GM21529 (cell line): Measurements from ENCODE around the gene ASCC1.
A peak's percentile ranks its signal among the peaks of the same experiment; 100 is the strongest.
"Not testable (repeated sequence)": the region's sequence is repeated elsewhere in the genome, so short reads cannot be mapped to it uniquely, and the experiment has no call there.

Experiments
- ATAC-seq: cut with Tn5 transposase; IDR thresholded peaks from one replicate; pipeline ENCODE4 v1.9.1; 2021; ENCODE audit not compliant: unreplicated experiment

Gene ASCC1

DNA sequence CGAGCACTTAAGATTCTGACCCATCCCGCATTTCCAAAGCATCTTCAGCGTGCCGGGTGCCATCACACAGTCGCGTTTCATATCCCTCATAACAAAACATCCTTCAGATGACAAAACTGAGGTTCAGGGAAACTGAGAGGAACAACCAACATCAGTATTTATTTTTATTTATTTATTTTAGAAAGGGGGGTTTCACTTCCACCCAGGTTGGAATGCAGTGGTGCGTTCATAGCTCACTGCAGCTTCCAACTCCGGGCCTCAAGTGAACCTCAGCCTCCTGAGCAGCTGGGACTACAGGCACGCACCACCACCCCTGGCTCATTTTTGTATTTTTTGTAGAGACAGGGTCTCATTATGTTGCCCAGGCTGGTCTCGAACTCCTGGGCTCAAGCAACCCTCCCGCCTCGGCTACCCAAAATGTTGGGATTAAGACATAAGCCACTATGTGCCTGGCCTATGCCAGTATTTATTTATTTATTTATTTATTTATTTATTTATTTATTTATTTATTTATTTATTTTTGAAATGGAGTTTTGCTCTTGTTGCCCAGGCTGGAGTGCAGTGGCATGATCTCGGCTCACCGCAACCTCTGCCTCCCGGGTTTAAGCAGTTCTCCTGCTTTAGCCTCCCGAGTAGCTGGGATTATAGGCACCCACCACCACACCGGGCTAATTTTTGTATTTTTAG lies 33.2 kb upstream of the ASCC1 start:
- ATAC-seq = not testable (repeated sequence)

DNA sequence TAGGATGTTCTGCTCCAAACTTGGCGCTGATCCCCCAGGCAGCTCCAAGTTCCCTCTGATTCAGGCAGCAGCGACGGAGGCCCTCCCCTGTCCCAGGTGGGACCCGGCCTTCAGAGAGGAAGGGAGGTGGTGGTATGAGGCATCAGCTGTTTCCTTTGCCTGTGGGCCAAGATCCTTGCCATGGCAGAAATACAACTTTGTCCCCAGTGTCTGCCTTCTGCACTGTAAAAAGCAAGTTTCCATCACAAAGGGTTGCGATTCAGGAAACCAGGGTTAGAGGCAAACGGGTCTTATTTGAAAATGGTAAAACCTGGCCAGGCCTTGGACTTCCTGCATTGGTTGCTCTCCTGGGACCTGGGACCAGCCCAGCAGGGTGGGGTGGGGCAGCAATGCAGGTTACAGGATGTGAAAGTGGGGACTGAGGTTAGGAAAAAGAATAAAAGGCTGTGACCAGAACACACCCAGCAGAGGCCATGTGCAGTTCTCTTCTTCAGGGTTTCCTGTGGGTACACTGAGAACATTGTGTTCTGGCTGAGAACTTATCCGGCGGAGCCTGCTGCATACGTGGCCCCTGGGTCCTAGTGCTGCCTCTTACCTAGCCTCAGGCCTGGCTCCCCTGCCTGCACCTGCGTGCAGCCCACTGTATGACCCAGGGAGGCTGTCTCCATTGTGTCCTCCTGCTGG lies 32.5 kb upstream of the ASCC1 start:
- peak; percentile 76 for ATAC-seq

DNA sequence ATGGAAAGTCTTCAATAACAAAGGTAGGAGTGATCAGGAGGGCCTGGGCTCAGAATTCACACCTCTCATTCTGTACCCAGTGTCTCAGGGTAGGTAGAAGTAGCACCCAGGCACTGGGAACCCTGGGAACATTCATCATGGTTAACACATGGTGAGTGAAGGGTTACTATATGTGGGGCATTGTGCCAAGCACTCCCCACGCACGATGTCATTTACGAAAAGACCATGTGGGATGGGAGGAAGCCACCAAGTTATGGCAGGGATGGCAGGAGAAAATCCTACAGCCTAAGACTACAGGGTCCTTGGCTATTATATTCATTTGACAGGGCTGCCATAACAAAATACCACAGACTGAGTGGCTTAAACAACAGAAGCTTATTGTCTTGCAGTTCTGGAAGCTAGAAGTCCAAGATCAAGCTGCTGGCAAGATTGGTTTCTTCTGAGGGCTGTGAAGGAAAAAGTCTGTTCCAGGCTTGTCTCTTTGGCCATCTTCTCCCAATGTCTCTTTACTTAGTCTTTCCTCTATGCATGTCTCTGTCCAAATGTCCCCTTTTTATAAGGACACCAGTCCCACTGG lies 30.0 kb upstream of the ASCC1 start:
- no peak for ATAC-seq

DNA sequence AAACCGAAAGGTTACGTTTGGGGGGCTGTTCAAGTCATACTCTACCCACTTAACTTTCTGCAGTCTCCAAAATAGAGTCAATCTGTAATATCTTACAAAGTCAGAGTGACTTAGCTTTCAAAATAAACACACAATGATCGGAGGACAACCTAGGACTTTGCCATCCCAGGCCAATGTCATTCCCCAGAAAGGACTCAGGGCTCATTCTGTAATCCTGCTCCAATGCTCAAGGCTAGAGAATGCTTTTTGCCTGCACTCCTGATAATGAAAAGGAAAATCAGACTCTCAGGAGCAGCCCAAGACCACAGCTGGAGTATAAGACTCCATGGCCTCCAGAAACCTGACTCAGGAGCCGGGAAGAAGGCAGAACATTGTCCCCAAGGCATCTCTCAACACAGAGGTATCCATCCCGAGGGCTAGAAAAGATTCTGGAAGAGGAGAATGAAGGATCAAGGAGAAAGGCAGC lies 28.5 kb upstream of the ASCC1 start:
- no peak for ATAC-seq

DNA sequence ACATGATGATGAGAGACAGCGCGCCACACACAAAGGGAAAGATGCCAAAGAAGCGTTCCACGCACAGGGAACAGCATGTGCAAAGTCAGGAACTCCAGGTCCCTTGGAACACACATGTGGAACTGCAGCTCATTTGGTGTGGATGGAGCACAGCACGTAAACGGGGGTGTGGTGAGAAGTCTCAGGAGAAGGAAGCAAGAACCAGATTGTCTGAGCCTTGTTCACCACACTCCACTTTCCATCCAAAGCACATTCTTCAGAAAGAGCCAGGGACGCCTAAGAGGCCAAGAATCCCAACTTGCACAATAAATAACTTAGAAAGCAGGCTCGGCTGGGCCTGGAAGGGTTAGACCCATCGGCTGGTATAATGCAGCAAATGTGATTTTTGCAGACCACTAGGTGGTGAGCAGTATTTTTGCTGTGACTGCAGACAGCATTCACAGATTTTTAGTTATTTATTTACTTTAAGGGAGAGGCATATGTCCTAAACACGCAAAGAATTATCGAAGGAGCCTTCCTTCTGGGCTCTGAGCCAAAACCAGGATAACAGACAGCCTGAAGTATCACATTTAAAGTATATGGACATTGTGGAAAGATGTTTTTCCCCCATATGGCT lies 27.9 kb upstream of the ASCC1 start:
- no peak for ATAC-seq

DNA sequence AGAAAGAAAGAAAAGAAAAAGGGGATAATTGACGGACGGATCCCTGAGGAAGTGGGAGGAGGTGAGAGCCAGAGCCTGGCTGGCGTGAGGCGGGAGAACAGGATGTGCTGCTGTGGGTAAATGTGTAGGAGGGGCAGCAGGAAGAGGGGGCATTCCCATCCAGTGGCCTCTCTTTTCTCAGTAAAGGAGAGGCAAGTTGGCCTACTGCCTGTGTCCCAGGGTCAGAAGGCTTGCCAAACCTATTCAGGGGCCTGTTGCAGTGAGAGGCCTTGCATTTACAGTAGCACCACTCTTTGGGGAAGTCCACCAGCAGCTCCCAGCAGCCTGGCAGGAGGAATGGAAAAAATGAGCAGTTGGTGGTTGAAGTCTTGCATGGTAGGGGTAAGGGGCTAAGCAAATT lies 26.6 kb upstream of the ASCC1 start:
- ATAC-seq = no peak

DNA sequence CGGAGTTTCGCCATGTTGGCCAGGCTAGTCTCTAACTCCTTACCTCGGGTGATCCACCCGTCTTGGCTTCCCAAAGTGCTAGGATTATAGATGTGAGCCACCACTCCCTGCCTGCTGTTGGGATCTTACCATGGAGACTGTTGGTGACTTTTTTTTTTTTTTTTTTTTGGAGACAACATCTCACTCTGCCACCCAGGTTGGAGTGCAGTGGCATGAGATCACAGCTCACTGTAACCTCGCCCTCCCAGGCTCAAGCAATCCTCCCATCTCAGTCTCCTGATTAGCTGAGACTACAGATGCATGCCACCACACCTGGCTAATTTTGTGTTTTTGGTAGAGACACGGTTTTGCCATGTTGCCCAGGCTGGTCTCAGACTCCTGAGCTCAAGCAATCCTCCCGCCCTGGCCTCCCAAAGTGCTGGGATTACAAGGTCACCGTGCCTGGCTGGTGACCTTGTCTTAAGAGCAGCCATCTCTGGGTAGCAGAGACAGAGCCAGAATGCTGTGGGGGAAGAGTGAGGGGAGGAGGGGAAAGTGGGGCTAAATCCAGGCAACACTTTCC lies 25.7 kb upstream of the ASCC1 start:
- ATAC-seq = no peak

DNA sequence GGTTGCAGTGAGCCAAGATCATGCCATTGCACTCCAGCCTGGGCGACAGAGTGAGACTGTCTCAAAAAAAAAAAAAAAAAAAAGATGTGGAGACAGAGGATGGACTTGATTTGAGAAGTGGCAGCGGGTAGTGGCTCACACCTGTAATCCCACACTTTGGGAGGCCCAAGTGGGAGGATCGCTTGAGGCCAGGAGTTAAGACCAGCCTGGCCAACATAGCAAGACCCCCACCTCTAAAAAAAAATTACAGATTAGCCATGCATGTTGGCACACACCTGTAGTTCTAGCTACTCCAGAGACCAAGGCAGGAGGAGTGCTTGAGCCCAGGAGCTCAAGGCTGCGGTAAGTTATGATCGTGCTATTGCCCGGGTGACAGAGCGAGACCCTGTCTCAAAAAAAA lies 24.3 kb upstream of the ASCC1 start:
- no peak for ATAC-seq

DNA sequence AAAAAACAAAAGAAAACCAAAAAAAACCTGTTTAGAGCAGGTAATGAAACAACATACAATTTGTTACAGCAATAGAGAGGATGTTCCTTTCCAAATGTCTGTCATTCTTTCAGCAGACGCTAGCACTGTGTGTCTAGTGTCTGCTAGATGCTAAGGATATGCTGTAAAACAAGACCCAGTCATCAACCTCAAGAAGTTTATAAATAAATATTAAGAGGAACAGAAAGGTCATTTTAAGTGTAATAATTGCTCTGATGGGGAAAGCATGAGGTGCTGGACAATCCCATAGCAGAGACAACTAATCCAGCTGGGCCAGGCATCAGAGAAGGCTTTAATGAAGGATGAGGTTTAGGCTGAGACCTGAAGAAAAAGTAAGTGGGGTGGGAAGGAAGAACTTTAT lies 23.3 kb upstream of the ASCC1 start:
- no peak for ATAC-seq

DNA sequence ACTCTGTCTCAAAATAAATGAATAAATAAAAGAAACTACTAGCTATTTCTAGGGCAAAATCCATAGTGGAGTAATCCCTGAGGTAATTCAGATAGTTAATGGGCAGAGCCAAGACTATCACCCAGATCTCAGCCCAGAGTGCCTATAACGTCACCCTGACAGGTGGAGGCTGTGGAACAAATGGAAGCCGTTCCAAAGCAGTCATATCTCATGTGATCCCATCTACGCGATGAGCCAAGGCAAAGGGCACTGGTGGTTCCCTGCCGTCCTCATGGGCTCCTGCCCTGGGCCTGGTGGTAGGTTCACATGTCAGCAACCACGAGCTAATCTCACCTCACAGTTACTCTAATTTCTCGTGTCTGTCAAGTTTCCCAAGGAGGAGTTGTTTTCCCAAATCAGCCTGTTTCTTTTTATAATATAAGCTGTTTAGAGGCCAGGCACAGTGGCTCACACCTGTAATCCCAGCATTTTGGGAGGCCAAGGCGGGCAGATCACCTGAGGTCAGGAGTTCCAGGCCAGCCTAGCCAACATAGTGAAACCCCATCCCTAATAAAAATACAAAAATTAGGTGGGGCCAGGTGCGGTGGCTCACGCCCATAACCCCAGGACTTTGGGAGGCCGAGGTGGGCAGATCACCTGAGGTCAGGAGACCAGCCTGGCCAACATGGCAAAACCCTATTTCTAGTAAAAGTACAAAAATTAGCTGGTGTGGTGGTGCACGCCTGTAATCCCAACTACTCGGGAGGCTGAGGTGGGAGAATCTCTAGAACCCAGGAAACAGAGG lies 22.5 kb upstream of the ASCC1 start:
- no peak for ATAC-seq

DNA sequence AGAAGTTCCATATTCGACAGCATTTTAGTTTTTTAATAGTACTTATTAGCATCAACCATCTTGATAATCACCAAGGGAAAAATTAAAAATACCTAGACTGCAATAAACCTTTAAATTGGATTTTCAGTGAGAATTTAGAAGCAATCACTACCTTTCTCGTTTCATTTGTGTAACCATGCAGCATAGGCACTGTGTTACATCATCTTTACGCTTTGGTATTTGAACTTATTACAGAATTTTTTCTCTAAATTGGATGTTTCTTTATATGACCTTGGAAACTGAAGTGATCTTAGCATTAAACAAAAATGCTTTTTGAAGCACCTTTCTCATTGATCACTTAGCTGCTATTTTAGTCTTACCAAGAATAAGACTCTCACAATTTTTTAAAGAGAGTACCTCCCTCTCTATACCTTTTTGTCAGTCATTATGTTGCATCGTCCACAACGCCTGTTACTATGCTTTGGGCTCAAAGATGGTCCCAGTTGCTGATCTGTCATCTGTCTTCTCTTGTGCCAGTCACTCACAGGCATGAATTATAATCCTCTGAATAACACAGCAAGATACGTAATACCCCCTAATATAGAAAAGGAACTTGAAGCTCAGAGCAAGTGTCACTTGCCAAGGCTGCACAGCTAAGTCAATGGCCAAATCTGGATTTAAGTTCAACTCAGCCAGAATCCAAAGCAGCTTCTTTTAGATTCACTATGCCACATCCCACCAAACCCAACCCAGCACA lies 19.6 kb upstream of the ASCC1 start:
- ATAC-seq = no peak

DNA sequence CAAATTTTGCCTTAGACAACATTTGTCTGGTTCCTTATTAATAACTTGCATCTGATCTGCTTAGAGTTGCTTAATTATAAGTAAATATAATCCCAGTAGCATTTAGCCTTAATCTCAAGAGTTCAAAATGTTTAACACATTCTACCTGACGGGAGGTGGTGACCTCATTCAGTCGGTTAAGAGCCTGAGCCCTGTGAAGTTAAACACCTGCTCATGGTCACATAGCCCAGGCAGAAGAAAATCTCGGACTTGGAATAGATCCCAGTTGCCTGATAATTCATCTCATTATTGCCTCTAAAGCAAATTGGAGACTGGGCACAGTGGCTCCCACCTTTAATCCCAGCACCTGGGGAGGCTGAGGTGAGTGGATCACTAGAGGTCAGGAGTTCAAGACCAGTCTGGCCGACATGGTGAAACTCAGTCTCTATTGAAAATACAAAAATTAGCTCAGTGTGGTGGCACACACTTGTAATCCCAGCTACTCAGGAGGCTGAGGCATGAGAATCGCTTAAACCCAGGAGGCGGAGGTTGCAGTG lies 18.6 kb upstream of the ASCC1 start:
- no peak for ATAC-seq

DNA sequence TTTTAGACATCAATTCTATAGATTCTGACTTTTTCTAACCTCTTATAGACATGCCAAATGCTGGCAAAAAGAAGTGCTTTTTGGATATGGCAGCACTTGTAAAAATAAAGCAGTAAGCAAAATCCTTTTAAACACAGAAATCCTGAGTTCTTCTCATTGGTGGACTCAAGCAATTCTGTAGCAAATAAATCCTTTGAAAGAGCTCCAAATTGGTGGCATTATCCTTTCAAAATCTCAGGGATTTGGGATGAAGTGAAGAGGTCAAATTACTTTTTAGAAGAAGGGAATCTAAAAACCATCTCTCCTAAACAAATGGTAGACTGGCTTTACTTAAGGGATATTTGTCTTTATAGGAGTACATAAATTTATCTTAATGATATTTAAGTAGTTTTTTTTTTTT lies 17.5 kb upstream of the ASCC1 start:
- no peak for ATAC-seq

DNA sequence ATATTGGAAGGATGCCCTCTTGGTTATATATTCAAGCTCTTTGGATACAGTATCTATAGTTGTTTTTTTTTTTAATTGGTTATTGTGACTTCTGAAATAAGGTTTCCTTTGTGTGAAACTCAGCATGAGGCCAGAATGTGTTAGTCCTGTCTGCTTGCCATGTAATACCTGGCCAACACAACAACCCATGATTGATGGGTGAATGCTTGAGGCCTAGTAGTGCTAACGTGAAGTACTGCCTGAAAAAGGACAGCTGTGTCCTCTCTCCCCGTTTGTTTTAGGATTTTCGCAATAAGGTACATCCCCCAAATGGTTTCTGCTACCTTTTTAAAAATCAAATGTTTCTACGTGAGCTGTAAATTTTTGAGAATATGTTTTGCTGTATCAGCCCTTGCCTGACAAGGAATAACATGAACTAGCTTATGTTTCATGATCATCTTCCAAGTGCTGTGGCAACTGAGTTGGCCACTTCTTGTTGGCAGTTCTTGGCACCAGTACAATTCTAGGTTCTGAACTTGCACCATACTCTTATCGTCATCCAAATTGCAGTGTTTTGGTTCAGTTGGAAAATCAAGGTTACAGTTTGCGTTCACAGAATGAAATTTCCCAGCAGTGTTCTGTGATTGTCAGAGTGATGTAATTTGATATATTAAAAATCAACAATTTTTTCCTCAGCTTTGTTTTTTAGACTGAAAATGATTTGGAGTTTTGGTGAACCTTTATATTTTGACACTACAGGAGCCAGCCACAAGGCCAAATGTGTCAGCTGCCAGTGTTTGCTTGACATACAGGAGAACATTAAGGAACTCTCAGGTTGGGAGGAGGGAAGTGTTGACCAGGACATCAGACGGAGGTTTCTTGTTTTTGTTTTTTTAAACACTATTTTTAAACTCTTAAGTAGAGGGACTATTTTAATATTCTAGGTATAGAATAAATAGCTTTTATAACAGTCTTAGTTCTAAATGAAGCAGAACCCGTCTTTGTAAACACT lies 13.5 kb upstream of the ASCC1 start:
- ATAC-seq = no peak

DNA sequence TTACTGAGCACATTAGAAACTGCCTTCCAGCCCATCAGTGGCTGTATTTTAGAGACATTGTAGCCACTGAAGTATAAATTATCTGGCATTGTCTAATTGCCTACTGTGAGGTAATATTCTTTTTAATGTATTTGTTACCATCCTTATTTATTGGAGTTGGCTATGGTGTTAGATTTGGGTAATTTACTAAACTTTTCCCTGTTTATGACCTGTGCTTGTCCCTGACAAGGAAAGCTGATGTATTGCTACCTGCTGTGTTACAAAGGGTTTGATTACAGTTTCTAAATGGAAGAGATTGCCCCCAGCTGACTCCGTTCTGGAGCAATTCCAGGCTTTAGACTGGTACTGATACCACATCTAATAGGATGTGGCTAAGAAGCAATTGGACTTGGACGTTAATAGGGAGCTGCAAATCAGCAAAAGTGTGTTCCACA lies 12.3 kb upstream of the ASCC1 start:
- no peak for ATAC-seq

DNA sequence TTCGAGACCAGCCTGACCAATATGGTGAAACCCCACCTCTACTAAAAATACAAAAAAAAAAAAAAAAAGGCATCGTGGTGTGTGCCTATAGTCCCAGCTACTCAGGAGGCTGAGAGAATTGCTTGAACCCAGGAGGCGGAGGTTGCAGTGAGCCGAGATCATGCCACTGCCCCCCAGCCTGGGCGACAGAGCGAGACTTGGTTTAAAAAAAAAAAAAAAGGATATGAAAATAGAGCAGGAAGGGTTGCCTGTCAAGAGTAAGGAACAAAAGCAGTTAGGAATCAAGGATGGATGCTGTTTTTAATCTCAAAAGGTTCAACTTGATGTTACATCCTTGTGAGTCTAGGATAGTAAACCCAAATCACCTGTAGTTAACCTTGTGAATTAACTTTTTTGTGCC lies 11.8 kb upstream of the ASCC1 start:
- ATAC-seq = no peak

DNA sequence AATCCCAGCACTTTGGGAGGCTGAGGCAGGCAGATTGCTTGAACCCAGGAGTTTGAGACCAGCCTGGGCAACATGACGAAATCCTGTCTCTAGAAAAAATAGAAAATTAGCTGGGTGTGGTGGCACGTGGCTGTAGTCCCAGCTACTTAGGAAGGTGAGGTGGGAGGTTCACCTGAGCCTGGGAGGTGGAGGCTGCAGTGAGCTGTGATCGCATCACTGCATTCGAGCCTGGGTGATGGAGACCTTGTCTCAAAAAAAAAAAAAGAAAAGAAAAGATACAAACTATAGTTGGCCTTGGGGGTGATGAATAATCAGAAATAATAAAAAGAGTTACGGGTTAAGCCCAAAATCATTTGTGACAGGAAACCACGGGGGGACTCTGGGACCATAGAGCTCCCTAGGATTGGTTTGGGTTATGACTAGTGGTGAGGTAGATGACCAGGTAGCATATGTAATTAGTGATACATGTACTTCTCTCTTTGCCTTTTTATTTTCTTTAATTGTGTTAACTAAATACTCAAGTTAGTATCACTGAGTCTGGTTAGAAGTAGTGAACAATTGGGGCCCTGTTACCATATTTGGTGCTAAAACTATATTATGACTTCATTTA lies 10.4 kb upstream of the ASCC1 start:
- no peak for ATAC-seq

DNA sequence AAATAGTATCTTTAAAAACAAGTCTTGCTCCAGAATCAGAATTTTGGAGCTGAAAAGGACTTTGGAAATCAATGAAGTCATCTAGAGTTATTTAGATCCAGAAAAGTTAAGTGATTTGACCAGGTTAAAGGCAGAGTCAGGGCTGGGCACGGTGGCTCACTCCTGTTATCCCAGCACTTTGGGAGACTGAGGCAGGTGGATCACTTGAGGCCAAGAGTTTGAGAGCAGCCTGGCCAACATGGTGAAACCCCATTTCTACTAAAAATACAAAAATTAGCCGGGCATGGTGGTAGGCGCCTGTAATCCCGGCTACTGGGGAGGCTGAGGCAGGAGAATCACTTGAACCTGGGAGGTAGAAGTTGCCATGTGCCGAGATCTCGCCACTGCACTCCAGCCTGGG lies 8.1 kb upstream of the ASCC1 start:
- not testable (repeated sequence) for ATAC-seq
